ENCODE measurements around the gene WAS. TPM values are rescaled to one million over a fixed set of nuclear protein-coding genes. Genes with fewer than 3 reads are reported as not detected.

The WAS gene
- total RNA-seq, 1 experiment from 2014 or later = 0.79 TPM

DNA sequence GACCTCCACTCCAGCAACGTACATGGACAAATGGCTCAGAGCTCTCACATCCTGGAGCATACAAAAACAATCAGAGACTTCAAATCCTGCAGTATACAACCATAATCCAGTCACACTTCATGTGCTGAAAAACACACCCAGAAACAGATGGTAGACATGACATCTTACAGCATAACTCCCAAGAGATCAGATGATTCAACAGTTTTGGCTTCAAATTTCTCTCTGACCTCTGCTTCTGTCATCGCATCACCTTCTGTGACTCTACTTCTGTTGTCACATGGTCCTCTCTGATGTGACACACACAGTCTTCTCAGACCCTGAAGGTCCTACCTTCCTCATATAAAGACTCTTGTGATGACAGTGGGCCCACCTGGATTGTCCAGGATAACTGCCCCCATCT is 31.5 kb downstream of the WAS start:
- CTCF ChIA-PET = no interaction called here
- Mint-ChIP-seq H3K36me3 (no peaks in the 10 kb centered on the region), H3K27ac (no peak overlapping the region), H3K27me3 (ENCODE audit: low read depth) (peaks cover 63% of the 10 kb centered on the region), H3K9me3 (no peaks in the 10 kb centered on the region), H3K4me3 (no peak overlapping the region), H3K4me1 (no peaks in the 10 kb centered on the region)
- no peak for DNase-seq (ENCODE audit: low spot score)
- TF ChIP-seq GABPB1 (CRISPR knock-in tag; IDR thresholded peaks at IDR 0.05) = no peak
- no peak for TF ChIP-seq SMAD4 (CRISPR knock-in tag; IDR thresholded peaks at IDR 0.05)
- TF ChIP-seq, protein P1, sequence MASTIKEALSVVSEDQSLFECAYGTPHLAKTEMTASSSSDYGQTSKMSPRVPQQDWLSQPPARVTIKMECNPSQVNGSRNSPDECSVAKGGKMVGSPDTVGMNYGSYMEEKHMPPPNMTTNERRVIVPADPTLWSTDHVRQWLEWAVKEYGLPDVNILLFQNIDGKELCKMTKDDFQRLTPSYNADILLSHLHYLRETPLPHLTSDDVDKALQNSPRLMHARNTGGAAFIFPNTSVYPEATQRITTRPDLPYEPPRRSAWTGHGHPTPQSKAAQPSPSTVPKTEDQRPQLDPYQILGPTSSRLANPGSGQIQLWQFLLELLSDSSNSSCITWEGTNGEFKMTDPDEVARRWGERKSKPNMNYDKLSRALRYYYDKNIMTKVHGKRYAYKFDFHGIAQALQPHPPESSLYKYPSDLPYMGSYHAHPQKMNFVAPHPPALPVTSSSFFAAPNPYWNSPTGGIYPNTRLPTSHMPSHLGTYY (CRISPR knock-in tag; IDR thresholded peaks at IDR 0.05) = no peak
- TF ChIP-seq EMX1 (CRISPR knock-in tag; IDR thresholded peaks at IDR 0.05) = no peak
- TF ChIP-seq, protein P2, sequence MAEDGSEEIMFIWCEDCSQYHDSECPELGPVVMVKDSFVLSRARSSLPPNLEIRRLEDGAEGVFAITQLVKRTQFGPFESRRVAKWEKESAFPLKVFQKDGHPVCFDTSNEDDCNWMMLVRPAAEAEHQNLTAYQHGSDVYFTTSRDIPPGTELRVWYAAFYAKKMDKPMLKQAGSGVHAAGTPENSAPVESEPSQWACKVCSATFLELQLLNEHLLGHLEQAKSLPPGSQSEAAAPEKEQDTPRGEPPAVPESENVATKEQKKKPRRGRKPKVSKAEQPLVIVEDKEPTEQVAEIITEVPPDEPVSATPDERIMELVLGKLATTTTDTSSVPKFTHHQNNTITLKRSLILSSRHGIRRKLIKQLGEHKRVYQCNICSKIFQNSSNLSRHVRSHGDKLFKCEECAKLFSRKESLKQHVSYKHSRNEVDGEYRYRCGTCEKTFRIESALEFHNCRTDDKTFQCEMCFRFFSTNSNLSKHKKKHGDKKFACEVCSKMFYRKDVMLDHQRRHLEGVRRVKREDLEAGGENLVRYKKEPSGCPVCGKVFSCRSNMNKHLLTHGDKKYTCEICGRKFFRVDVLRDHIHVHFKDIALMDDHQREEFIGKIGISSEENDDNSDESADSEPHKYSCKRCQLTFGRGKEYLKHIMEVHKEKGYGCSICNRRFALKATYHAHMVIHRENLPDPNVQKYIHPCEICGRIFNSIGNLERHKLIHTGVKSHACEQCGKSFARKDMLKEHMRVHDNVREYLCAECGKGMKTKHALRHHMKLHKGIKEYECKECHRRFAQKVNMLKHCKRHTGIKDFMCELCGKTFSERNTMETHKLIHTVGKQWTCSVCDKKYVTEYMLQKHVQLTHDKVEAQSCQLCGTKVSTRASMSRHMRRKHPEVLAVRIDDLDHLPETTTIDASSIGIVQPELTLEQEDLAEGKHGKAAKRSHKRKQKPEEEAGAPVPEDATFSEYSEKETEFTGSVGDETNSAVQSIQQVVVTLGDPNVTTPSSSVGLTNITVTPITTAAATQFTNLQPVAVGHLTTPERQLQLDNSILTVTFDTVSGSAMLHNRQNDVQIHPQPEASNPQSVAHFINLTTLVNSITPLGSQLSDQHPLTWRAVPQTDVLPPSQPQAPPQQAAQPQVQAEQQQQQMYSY (CRISPR knock-in tag; IDR thresholded peaks at IDR 0.05) = no peak
- TF ChIP-seq SMAD3 (CRISPR knock-in tag; IDR thresholded peaks at IDR 0.05; ENCODE audit: borderline replicate concordance) = no peak
- TF ChIP-seq FOXP1 (CRISPR knock-in tag; IDR thresholded peaks at IDR 0.05; ENCODE audit: borderline replicate concordance) = no peak
- TF ChIP-seq, protein P3, sequence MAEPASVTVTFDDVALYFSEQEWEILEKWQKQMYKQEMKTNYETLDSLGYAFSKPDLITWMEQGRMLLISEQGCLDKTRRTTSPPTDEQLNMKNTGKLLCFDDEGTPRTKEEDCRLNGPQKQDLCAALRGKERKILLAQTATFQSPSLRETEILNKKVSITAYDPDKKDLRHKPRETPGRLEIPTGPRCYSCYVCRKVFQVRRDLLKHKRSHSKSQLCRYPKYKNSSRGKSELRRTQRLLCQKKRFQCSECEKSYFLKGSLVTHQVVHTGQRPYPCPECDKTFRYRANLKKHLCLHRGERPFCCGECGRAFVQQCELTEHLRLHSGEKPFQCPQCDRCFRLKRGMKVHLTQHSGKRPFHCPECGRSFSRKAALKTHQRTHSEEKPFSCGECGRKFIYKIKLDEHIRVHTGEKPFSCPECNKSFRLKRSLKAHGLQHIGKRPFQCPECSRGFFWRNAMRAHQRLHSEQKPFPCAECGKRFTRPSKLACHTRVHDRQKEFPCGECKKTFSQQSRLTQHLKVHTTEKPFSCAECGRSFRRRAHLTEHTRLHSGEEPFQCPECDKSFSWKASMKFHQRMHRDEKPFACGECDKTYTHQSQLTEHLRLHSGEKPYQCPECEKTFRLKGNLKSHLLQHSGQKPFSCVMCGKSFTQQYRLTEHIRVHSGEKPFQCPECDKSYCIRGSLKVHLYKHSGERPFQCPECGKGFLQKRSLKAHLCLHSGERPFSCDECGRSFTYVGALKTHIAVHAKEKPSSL (CRISPR knock-in tag; conservative IDR thresholded peaks at IDR 0.05) = no peak
- TF ChIP-seq NR3C1 (CRISPR knock-in tag; conservative IDR thresholded peaks at IDR 0.05; ENCODE audit: low read depth) = no peak
- no peak for TF ChIP-seq TP53 (CRISPR knock-in tag; IDR thresholded peaks at IDR 0.05)
- POLR2A ChIA-PET = no interaction called here
- no peak for ATAC-seq

DNA sequence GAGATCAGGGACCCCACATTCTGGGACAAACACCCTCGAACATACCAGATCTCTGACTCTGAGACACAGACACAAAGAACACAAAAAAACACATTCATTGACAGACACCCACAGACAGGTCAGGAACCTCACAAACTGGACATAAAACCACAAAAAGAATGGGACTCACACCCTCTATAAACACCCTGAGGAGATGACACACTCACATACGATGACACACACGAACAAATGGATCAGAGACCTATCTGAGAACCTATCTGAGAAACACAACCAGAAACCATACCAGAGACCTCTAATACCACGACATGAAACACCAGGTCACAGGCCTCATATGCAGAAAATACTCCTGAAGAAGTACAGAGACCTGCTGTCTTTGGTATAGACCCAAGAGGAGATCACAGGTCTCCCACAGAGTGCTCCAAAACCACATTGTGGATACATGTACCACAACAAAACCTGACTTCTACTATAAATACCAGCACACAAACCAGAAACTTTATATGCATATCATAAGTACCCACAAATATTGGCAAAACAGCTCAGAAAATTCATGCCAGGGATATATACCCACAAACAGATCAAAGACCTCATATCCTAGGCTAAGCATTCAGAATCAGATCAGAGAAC is 32.4 kb downstream of the WAS start:
- peaks cover 57% of the 10 kb centered on the region for H3K27me3 Mint-ChIP-seq (ENCODE audit: low read depth)
- H3K36me3 Mint-ChIP-seq = no peaks in the 10 kb centered on the region
- DNase-seq (ENCODE audit: low spot score) (no peak), ATAC-seq (no peak)
- POLR2A ChIA-PET = no interaction called here
- no peaks in the 10 kb centered on the region for H3K4me1 Mint-ChIP-seq
- H3K27ac Mint-ChIP-seq = no peak overlapping the region
- CTCF ChIA-PET = no interaction called here
- TF ChIP-seq EMX1 (CRISPR knock-in tag; IDR thresholded peaks at IDR 0.05) = no peak
- no peak for TF ChIP-seq ZNF317 (CRISPR knock-in tag; IDR thresholded peaks at IDR 0.05; ENCODE audit: borderline replicate concordance, low read depth)
- TF ChIP-seq, protein P4, sequence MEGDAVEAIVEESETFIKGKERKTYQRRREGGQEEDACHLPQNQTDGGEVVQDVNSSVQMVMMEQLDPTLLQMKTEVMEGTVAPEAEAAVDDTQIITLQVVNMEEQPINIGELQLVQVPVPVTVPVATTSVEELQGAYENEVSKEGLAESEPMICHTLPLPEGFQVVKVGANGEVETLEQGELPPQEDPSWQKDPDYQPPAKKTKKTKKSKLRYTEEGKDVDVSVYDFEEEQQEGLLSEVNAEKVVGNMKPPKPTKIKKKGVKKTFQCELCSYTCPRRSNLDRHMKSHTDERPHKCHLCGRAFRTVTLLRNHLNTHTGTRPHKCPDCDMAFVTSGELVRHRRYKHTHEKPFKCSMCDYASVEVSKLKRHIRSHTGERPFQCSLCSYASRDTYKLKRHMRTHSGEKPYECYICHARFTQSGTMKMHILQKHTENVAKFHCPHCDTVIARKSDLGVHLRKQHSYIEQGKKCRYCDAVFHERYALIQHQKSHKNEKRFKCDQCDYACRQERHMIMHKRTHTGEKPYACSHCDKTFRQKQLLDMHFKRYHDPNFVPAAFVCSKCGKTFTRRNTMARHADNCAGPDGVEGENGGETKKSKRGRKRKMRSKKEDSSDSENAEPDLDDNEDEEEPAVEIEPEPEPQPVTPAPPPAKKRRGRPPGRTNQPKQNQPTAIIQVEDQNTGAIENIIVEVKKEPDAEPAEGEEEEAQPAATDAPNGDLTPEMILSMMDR (IDR thresholded peaks at IDR 0.05) = no peak
- no peak for TF ChIP-seq ZNF232 (CRISPR knock-in tag; IDR thresholded peaks at IDR 0.05)
- H3K9me3 Mint-ChIP-seq = no peaks in the 10 kb centered on the region
- H3K4me3 Mint-ChIP-seq = no peak overlapping the region

DNA sequence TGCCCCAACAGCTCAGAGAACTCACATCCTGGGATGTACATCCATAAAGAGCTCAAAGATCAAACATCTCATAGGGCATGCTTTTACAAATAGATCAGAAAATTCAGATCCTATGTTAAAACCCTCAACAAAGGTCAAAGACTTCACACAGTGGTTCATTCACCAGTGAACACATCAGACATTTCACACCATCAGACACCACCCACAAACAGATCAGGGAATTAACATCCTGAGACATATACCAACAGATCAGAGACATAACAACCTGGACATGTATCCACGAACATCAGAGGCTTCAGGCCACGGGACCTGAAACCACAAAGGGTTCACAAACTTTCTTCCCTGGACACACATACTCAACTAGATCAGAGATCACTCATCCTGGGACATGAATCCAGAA is 36.4 kb downstream of the WAS start:
- peaks cover 23% of the 10 kb centered on the region for H3K27me3 Mint-ChIP-seq (ENCODE audit: low read depth)
- H3K4me1 Mint-ChIP-seq = no peaks in the 10 kb centered on the region
- CTCF ChIA-PET = no interaction called here
- no peak overlapping the region for H3K4me3 Mint-ChIP-seq
- H3K9me3 Mint-ChIP-seq = no peaks in the 10 kb centered on the region
- no peak overlapping the region for H3K27ac Mint-ChIP-seq
- POLR2A ChIA-PET = no interaction called here
- ATAC-seq (no peak), DNase-seq (ENCODE audit: low spot score) (no peak)
- no peaks in the 10 kb centered on the region for H3K36me3 Mint-ChIP-seq
- TF ChIP-seq, protein P5, sequence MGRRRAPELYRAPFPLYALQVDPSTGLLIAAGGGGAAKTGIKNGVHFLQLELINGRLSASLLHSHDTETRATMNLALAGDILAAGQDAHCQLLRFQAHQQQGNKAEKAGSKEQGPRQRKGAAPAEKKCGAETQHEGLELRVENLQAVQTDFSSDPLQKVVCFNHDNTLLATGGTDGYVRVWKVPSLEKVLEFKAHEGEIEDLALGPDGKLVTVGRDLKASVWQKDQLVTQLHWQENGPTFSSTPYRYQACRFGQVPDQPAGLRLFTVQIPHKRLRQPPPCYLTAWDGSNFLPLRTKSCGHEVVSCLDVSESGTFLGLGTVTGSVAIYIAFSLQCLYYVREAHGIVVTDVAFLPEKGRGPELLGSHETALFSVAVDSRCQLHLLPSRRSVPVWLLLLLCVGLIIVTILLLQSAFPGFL (CRISPR knock-in tag; IDR thresholded peaks at IDR 0.05; ENCODE audit: borderline replicate concordance) = no peak
- no peak for TF ChIP-seq ZBTB21 (CRISPR knock-in tag; IDR thresholded peaks at IDR 0.05; ENCODE audit: borderline replicate concordance)
- no peak for TF ChIP-seq NR2C2 (CRISPR knock-in tag; IDR thresholded peaks at IDR 0.05)
- TF ChIP-seq, protein P6, sequence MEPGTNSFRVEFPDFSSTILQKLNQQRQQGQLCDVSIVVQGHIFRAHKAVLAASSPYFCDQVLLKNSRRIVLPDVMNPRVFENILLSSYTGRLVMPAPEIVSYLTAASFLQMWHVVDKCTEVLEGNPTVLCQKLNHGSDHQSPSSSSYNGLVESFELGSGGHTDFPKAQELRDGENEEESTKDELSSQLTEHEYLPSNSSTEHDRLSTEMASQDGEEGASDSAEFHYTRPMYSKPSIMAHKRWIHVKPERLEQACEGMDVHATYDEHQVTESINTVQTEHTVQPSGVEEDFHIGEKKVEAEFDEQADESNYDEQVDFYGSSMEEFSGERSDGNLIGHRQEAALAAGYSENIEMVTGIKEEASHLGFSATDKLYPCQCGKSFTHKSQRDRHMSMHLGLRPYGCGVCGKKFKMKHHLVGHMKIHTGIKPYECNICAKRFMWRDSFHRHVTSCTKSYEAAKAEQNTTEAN (CRISPR knock-in tag; IDR thresholded peaks at IDR 0.05) = no peak
- TF ChIP-seq FOXK1 (CRISPR knock-in tag; IDR thresholded peaks at IDR 0.05) = no peak
- no peak for TF ChIP-seq OVOL2 (CRISPR knock-in tag; IDR thresholded peaks at IDR 0.05; ENCODE audit: borderline replicate concordance)

Measured in WTC11 (cell line).